GM23338 (cell line): ENCODE data around the gene LPCAT3. TPM values are rescaled to one million over a fixed set of nuclear protein-coding genes. Genes with fewer than 3 reads are reported as not detected.

Experiments used
- ATAC-seq: fragments of 200-7000 bp; cut with Tn5 transposase; 3 replicates; pipeline ENCODE4 v1.9.1; 2020
- DNase-seq: peaks from one replicate; pipeline ENCODE4 v3.0.0-alpha.2; 2015; ENCODE audit warnings: low spot score
- H2AFZ ChIP-seq: fragments of 200-600 bp; sonication (generic); 2 replicates; pipeline ENCODE4 v1.8.0; 2016; ENCODE audit warnings: antibody characterized with exemption, mild to moderate bottlenecking, moderate library complexity
- H3F3A ChIP-seq: fragments of 200-600 bp; sonication (generic); replicated peaks from 2 replicates; pipeline ENCODE4 v1.8.0; 2017; ENCODE audit warnings: antibody characterized with exemption, mixed run types, low read depth
- H3K27ac ChIP-seq: fragments of 200-600 bp; sonication (generic); 2 replicates; pipeline ENCODE4 v1.6.1; 2016; ENCODE audit warnings: low read depth
- H3K27me3 ChIP-seq: fragments of 200-600 bp; sonication (generic); 2 replicates; pipeline ENCODE4 v1.8.0; 2016; ENCODE audit warnings: mild to moderate bottlenecking, mixed run types, moderate library complexity; ENCODE audit not compliant: insufficient read depth
- H3K36me3 ChIP-seq: fragments of 200-600 bp; sonication (generic); 2 replicates; pipeline ENCODE4 v1.8.0; 2016; ENCODE audit warnings: mild to moderate bottlenecking; ENCODE audit not compliant: insufficient read depth
- H3K4me1 ChIP-seq: fragments of 200-600 bp; sonication (generic); 2 replicates; pipeline ENCODE4 v1.8.0; 2016; ENCODE audit warnings: mild to moderate bottlenecking, moderate library complexity; ENCODE audit not compliant: insufficient read depth
- H3K4me2 ChIP-seq: fragments of 200-600 bp; sonication (generic); 2 replicates; pipeline ENCODE4 v1.7.1; 2017; ENCODE audit warnings: mixed run types
- H3K4me3 ChIP-seq: fragments of 200-600 bp; sonication (generic); 2 replicates; pipeline ENCODE4 v1.6.1; 2016; ENCODE audit warnings: mixed run types
- H3K79me2 ChIP-seq: fragments of 200-600 bp; sonication (generic); replicated peaks from 2 replicates; pipeline ENCODE4 v1.8.0; 2017; ENCODE audit warnings: mild to moderate bottlenecking; ENCODE audit not compliant: insufficient read depth
- H3K9me2 ChIP-seq: fragments of 200-600 bp; sonication (generic); 2 replicates; pipeline ENCODE4 v1.8.0; 2017; ENCODE audit not compliant: insufficient read depth
- H4K20me1 ChIP-seq: fragments of 200-600 bp; sonication (generic); replicated peaks from 2 replicates; pipeline ENCODE4 v1.8.0; 2017; ENCODE audit warnings: mild to moderate bottlenecking; ENCODE audit not compliant: insufficient read depth
- H3K27ac Mint-ChIP-seq: 2 replicates; pipeline ENCODE4 v1.8.0; 2020; ENCODE audit warnings: inconsistent platforms, mild to moderate bottlenecking, moderate library complexity, mixed read lengths
- H3K27me3 Mint-ChIP-seq: 3 replicates; pipeline ENCODE4 v1.8.0; 2022; ENCODE audit warnings: low read depth, mild to moderate bottlenecking, moderate library complexity, mixed read lengths, inconsistent platforms; ENCODE audit not compliant: insufficient read depth, poor library complexity
- H3K36me3 Mint-ChIP-seq: 3 replicates; pipeline ENCODE4 v1.8.0; 2021; ENCODE audit warnings: low read depth, mild to moderate bottlenecking, inconsistent platforms, moderate library complexity, mixed read lengths
- H3K4me1 Mint-ChIP-seq: 3 replicates; pipeline ENCODE4 v1.8.0; 2020; ENCODE audit warnings: mild to moderate bottlenecking, inconsistent platforms, mixed read lengths
- H3K4me3 Mint-ChIP-seq: 3 replicates; pipeline ENCODE4 v1.8.0; 2021; ENCODE audit warnings: moderate library complexity, mild to moderate bottlenecking, inconsistent platforms, mixed read lengths
- H3K9me3 Mint-ChIP-seq: 3 replicates; pipeline ENCODE4 v1.8.0; 2020; ENCODE audit warnings: moderate library complexity, mild to moderate bottlenecking, inconsistent platforms, mixed read lengths
- CREB1 ChIP-seq: fragments of 250-450 bp; sonication (Bioruptor Pico); IDR thresholded peaks from 2 replicates; pipeline ENCODE4 v1.5.0; 2020; ENCODE audit warnings: low read depth, mild to moderate bottlenecking, moderate library complexity
- EZH2 ChIP-seq: fragments of 200-600 bp; sonication (generic); IDR thresholded peaks from one replicate; pipeline ENCODE4 v1.8.0; 2017; ENCODE audit warnings: antibody characterized with exemption, mild to moderate bottlenecking, low read depth; ENCODE audit not compliant: unreplicated experiment
- EZH2phosphoT487 ChIP-seq: fragments of 200-600 bp; sonication (generic); IDR thresholded peaks from one replicate; pipeline ENCODE4 v1.8.1; 2018; ENCODE audit warnings: antibody characterized with exemption; ENCODE audit not compliant: unreplicated experiment
- JUNB ChIP-seq: IDR thresholded peaks from one replicate; pipeline ENCODE4 v1.6.1; 2016; ENCODE audit warnings: antibody characterized with exemption; ENCODE audit not compliant: unreplicated experiment
- NANOG ChIP-seq: IDR thresholded peaks from 2 replicates; pipeline ENCODE4 v1.6.1; 2016; ENCODE audit warnings: antibody characterized with exemption, borderline replicate concordance
- POLR2AphosphoS5 ChIP-seq: IDR thresholded peaks from 2 replicates; pipeline ENCODE4 v1.6.1; 2016; ENCODE audit warnings: antibody characterized with exemption, low read depth
- REST ChIP-seq: IDR thresholded peaks from one replicate; pipeline ENCODE4 v1.6.1; 2018; ENCODE audit warnings: antibody characterized with exemption; ENCODE audit not compliant: unreplicated experiment
- STAT1 ChIP-seq: IDR thresholded peaks from one replicate; pipeline ENCODE4 v1.6.1; 2016; ENCODE audit warnings: antibody characterized with exemption; ENCODE audit not compliant: unreplicated experiment
- ZNF331 ChIP-seq: fragments of 250-450 bp; sonication (Bioruptor Pico); IDR thresholded peaks from 2 replicates; pipeline ENCODE4 v1.5.0; 2020; ENCODE audit warnings: low read depth, mild to moderate bottlenecking, moderate library complexity
- ZNF462 ChIP-seq: fragments of 250-450 bp; sonication (Bioruptor Pico); IDR thresholded peaks from 2 replicates; pipeline ENCODE4 v1.5.0; 2020; ENCODE audit warnings: mild to moderate bottlenecking, moderate library complexity
- polyA plus RNA-seq: library from polyadenylated mRNA; unstranded; fragments of >200 nt; fragmentation: Nextera tagmentation; extraction: Ambion mirVana; gene quantifications from 2 replicates; pipeline ENCODE4 v1.2.1, GENCODE V29; 2016
- total RNA-seq: library from RNA; depleted of rRNA; stranded (reverse); fragments of >200 nt; shearing (Covaris generic); gene quantifications from 2 replicates; pipeline ENCODE4 v1.2.3, GENCODE V29; 2014

Gene LPCAT3
- total and polyA plus RNA-seq, 2 experiments from 2014 or later: 21.4 to 51.5 TPM

GRCh38 chr12:7018350-7019042 lies at the start of gene LPCAT3 (continued):
- TF ChIP-seq STAT1 (no peak), EZH2 (no peak)

- no peaks in the 10 kb centered on the region for H4K20me1 ChIP-seq
- DNase-seq (no peak), ATAC-seq (no peak)
- no peaks in the 10 kb centered on the region for H3K4me1 ChIP-seq
- H3K27ac Mint-ChIP-seq: no peak overlapping the region
- H3K4me1 Mint-ChIP-seq: no peaks in the 10 kb centered on the region
- H3K27ac ChIP-seq: no peak overlapping the region
- H3K79me2 ChIP-seq: no peaks in the 10 kb centered on the region
- peaks cover 6% of the 10 kb centered on the region; the same call in 1 of the 2 replicates for H3K9me2 ChIP-seq
- H3K36me3 Mint-ChIP-seq: no peaks in the 10 kb centered on the region
- H3K4me2 ChIP-seq: no peak overlapping the region
- no peaks in the 10 kb centered on the region for H3K36me3 ChIP-seq
- peaks cover 5% of the 10 kb centered on the region for H3K27me3 Mint-ChIP-seq
- H3K4me3 Mint-ChIP-seq: no peak overlapping the region
- H3K4me3 ChIP-seq: no peak overlapping the region
- H2AFZ ChIP-seq: no peak overlapping the region
- H3K27me3 ChIP-seq: no peaks in the 10 kb centered on the region
- H3F3A ChIP-seq: no peaks in the 10 kb centered on the region
- TF ChIP-seq CREB1 (CRISPR knock-in tag): no peak
- H3K9me3 Mint-ChIP-seq: no peaks in the 10 kb centered on the region
These were observed 48.8 kb upstream of the LPCAT3 start for GRCh38 chr12:7067096-7067495.

- peaks cover 6% of the 10 kb centered on the region; the same call in 1 of the 2 replicates for H3K9me2 ChIP-seq
- H4K20me1 ChIP-seq: no peaks in the 10 kb centered on the region
- no peaks in the 10 kb centered on the region for H3K79me2 ChIP-seq
- H3K27me3 ChIP-seq: no peaks in the 10 kb centered on the region
- Mint-ChIP-seq H3K9me3 (no peaks in the 10 kb centered on the region), H3K4me3 (no peak overlapping the region), H3K36me3 (no peaks in the 10 kb centered on the region), H3K27ac (no peak overlapping the region), H3K27me3 (peaks cover 5% of the 10 kb centered on the region), H3K4me1 (no peaks in the 10 kb centered on the region)
- no peaks in the 10 kb centered on the region for H3K36me3 ChIP-seq
- H3K27ac ChIP-seq: no peak overlapping the region
- no peaks in the 10 kb centered on the region for H3K4me1 ChIP-seq
- H3K4me3 ChIP-seq: no peak overlapping the region
- H3F3A ChIP-seq: no peaks in the 10 kb centered on the region
- no peak for ATAC-seq
- H2AFZ ChIP-seq: no peak overlapping the region
- DNase-seq: no peak
- no peak overlapping the region for H3K4me2 ChIP-seq
- no peak for TF ChIP-seq ZNF331 (CRISPR knock-in tag)
- TF ChIP-seq CREB1 (CRISPR knock-in tag): no peak
- no peak for TF ChIP-seq REST
- TF ChIP-seq EZH2phosphoT487: no peak
- TF ChIP-seq NANOG: no peak
- TF ChIP-seq POLR2AphosphoS5: no peak
- no peak for TF ChIP-seq EZH2
- TF ChIP-seq JUNB: no peak
- no peak for TF ChIP-seq ZNF462
These were observed 48.3 kb upstream of the LPCAT3 start for GRCh38 chr12:7066596-7066995.
